Thyroid gland (tissue), 4 donors: ENCODE data around the gene WDR44.

Source experiments
- CTCF ChIP-seq, 6 experiments: fragments of 200-600 bp in 3 of 6; fragments of 450-650 bp in 3 of 6; sonication (generic) in 3 of 6; IDR thresholded peaks; one replicate each; pipeline ENCODE4 v1.5.1; 2016 to 2019; ENCODE audit warnings: antibody characterized with exemption in 6 of 6, mild to moderate bottlenecking in 2 of 6, inconsistent platforms in 1 of 6, moderate library complexity in 1 of 6
- POLR2A ChIP-seq, 2 donors: fragments of 450-650 bp; IDR thresholded peaks; one replicate each; pipeline ENCODE4 v1.6.1; 2017; ENCODE audit warnings: antibody characterized with exemption in 2 of 2, mild to moderate bottlenecking in 2 of 2, moderate library complexity in 1 of 2

GRCh38 chrX:118423558-118423957, 77.7 kb downstream of the WDR44 start:
- TF ChIP-seq POLR2A (IDR thresholded peaks at IDR 0.05): no peak
- no peak for TF ChIP-seq CTCF (IDR thresholded peaks at IDR 0.05)
